Progenitor cell of endocrine pancreas (in vitro differentiated cells): ENCODE results near the gene CLPSL2. TPM values are rescaled to one million over a fixed set of nuclear protein-coding genes. Genes with fewer than 3 reads are reported as not detected.

Experiments
- DNase-seq: peaks from one replicate; pipeline ENCODE4 v3.0.0; 2021; ENCODE audit warnings: low spot score; ENCODE audit not compliant: unreplicated experiment
- H3K27ac Mint-ChIP-seq: 2 replicates; pipeline ENCODE4 v1.8.0; 2021; ENCODE audit warnings: mild to moderate bottlenecking, moderate library complexity, mixed read lengths
- H3K27me3 Mint-ChIP-seq: 2 replicates; pipeline ENCODE4 v1.8.0; 2021; ENCODE audit warnings: mixed read lengths
- H3K36me3 Mint-ChIP-seq: 2 replicates; pipeline ENCODE4 v1.8.0; 2022; ENCODE audit warnings: mixed read lengths; ENCODE audit not compliant: insufficient read depth
- H3K4me1 Mint-ChIP-seq: 2 replicates; pipeline ENCODE4 v1.8.0; 2021; ENCODE audit warnings: low read depth, mixed read lengths
- H3K4me3 Mint-ChIP-seq: 2 replicates; pipeline ENCODE4 v1.8.0; 2021; ENCODE audit warnings: low read depth, mild to moderate bottlenecking, moderate library complexity, mixed read lengths
- H3K9me3 Mint-ChIP-seq: 2 replicates; pipeline ENCODE4 v1.8.0; 2021; ENCODE audit warnings: low read depth, mixed read lengths
- total RNA-seq: library from RNA; stranded (reverse); gene quantifications from 2 replicates; pipeline ENCODE4 v1.2.1, GENCODE V29; 2021
- TF ChIP-seq, protein P1 (sequence below): fragments of 200-600 bp; sonication (generic); IDR thresholded peaks from one replicate; pipeline ENCODE4 v1.5.0; 2021; ENCODE audit warnings: antibody characterized with exemption, mild to moderate bottlenecking; ENCODE audit not compliant: unreplicated experiment

CLPSL2 gene
- total RNA-seq, 1 donor from 2014 or later: not detected

DNA sequence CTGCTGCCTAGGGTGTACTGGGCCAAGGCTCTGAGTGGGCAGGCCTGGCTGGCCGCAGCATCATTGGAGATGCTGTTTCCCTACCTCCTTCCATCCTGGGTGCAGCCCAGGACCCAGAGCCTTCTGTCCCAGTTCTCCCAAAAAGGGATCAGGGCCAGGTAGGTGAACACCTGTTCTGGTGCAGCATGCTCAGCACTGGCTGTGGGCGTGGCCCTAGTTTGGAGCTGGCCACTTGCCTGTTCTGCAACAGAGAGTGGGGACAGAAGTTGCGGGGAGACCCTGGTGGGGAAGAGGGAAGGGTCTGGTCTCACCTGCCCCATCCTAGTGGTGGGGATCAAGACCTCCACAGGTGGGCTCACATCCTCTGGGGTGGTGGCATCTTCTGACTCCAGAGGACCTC lies 40.9 kb upstream of the CLPSL2 start:
- no peaks in the 10 kb centered on the region for H3K9me3 Mint-ChIP-seq
- H3K27ac Mint-ChIP-seq: no peak overlapping the region
- H3K27me3 Mint-ChIP-seq: peaks cover 4% of the 10 kb centered on the region
- no peak for DNase-seq
- TF ChIP-seq, protein P1, sequence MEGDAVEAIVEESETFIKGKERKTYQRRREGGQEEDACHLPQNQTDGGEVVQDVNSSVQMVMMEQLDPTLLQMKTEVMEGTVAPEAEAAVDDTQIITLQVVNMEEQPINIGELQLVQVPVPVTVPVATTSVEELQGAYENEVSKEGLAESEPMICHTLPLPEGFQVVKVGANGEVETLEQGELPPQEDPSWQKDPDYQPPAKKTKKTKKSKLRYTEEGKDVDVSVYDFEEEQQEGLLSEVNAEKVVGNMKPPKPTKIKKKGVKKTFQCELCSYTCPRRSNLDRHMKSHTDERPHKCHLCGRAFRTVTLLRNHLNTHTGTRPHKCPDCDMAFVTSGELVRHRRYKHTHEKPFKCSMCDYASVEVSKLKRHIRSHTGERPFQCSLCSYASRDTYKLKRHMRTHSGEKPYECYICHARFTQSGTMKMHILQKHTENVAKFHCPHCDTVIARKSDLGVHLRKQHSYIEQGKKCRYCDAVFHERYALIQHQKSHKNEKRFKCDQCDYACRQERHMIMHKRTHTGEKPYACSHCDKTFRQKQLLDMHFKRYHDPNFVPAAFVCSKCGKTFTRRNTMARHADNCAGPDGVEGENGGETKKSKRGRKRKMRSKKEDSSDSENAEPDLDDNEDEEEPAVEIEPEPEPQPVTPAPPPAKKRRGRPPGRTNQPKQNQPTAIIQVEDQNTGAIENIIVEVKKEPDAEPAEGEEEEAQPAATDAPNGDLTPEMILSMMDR: no peak
- no peaks in the 10 kb centered on the region for H3K36me3 Mint-ChIP-seq
- peaks cover 12% of the 10 kb centered on the region for H3K4me1 Mint-ChIP-seq
- H3K4me3 Mint-ChIP-seq: no peak overlapping the region

DNA sequence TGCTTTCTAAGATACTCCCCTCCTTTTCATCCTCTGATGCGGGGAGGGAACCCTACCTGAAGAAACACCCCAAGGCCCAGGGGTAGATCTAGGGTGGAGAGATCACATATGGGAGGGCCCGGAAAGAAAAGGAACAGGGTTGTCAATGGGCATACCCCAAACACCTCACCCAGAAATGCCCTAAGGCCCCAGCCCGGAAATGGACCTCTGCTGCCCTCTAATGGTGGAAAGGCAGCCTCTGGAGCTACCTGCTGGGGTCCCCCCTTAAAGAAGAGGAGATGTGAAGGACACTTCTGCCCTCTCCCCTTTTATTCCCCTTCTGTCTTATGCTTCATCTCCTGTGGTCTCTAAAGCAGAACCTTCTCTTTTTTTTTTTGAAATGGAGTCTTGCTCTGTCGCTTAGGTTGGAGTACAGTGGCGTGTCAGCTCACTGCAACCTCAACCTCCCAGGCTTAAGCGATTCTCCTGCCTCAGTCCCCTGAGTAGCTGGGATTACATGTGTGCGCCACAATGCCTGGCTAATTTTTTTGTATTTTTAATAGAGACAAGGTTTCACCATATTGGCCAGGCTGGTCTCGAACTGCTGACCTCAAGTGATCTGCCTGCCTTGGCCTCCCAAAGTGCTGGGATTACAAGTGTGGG lies 40.0 kb upstream of the CLPSL2 start:
- peak; percentile 68 for DNase-seq
- TF ChIP-seq, protein P1: peak; percentile 90
- no peaks in the 10 kb centered on the region for H3K9me3 Mint-ChIP-seq
- no peak overlapping the region for H3K4me3 Mint-ChIP-seq
- no peaks in the 10 kb centered on the region for H3K36me3 Mint-ChIP-seq
- H3K27ac Mint-ChIP-seq: no peak overlapping the region
- H3K27me3 Mint-ChIP-seq: peaks cover 4% of the 10 kb centered on the region
- peaks cover 13% of the 10 kb centered on the region for H3K4me1 Mint-ChIP-seq

DNA sequence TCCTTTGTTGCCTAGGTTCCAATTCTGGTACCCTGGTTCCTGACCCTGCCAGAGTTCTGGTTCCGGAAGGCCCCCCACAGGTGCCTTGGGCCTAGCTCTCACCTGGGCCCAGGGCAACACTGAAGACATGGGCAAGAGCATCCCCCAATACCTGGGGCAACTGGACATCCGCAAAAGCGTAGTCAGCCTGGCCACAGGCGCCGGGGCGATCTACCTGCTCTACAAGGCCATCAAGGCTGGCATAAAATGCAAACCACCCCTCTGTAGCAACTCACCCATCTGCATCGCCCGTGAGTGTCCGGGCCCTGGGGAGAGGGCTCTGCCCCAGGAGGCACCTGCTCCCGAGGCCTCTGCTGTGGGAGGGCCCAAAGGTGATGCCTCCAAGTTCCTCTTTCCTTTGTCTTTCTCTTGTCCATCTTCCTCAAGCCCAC lies 39.4 kb upstream of the CLPSL2 start, which contains the start of gene ARMC12:
ARMC12 (plus strand) TSS at position 51 of the 431 bp plus-strand sequence; CDS start at position 128, 77 bp downstream.
- Mint-ChIP-seq H3K27me3 (peaks cover 4% of the 10 kb centered on the region), H3K4me1 (peaks cover 13% of the 10 kb centered on the region), H3K27ac (peak within 1 kb of the TSS; percentile 70), H3K4me3 (no peak within 1 kb of the TSS), H3K9me3 (no peaks in the 10 kb centered on the region), H3K36me3 (no peaks in the 10 kb centered on the region)
- TF ChIP-seq, protein P1: no peak
- no peak for DNase-seq

DNA sequence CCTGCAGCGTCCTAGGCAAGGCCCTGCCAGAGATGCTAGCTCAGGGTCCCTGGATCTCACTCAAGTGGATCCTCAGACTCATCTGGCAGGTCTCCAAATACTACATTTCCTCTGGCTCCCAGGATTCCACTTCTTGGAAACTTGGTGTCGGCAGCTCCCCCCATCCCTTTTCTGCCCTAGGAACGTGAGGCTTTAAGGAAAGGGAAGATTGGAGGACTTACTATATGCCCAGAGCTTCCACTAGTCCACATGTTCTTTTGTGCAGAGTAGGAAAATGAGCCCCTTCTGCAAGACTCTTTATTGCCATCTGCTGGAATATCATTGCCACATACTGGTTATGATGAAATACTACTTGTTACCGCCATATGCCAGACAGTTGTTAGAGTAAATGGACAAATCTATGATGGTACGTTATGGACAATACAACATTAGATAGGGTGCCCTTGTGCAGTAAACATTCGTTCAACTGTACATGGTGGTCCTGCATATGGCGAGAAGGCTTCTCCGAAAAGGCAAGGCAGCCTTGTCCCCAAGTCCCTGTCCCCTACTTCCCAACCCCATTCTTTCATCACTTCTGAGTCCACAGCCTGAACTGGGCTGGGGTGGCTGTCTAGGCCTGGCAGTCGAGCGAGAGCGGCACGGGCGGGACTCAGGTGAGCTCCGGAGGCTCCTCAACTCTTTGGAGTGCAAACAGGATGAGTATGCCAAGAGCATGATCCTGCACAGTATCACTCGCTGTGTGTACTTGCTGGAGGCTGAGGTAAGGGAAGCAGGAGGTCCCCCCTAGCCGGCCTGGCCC lies 38.8 kb upstream of the CLPSL2 start:
- TF ChIP-seq, protein P1: peak; percentile 69
- Mint-ChIP-seq H3K4me3 (no peak overlapping the region), H3K27ac (peak overlapping the region; percentile 70), H3K36me3 (no peaks in the 10 kb centered on the region), H3K27me3 (peaks cover 4% of the 10 kb centered on the region), H3K4me1 (peaks cover 11% of the 10 kb centered on the region), H3K9me3 (no peaks in the 10 kb centered on the region)
- DNase-seq: no peak

DNA sequence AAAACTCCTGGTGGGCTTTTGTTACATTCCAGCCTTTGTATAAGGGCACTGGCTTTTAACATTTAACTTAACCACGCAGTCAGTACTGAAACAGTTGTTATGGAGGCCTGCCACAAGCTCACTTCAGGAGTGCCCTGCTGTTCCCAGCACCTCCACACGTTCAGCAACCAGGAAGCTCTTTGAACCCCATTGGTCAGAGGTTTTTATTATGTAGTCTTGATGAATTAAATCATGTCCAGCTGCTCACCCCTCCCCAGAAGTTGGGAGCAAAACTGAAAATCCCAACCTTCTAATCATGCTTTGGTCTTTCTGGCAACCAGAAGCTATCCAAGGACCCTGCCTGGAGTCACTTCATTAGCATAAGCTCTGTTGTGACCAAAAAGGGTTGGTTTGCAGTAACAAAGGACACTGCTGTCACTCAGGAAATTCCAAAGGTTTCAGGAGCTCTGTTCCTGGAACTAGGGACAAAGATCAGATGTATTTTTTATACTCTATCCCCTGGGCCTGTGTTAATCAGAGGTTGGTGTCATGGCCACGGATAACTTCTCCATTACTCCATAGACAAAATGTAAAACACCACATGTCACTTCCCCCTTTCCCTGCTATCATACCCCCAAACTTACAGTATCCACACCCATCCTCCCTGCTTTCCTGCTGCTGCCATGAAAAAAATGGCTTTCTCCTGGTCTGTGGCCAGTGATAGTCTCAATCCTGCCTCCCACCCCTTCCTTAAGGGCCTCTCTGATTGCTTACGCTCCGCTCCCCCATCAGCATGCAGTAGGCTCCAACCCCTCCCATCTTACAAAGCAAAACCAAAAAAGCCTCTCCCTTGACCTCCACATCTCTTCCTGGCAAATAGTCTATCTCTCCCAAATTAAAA lies 36.5 kb upstream of the CLPSL2 start:
- H3K27ac Mint-ChIP-seq: no peak overlapping the region
- TF ChIP-seq, protein P1: no peak

More for the DNA sequence above, 36.5 kb upstream of the CLPSL2 start:
- no peaks in the 10 kb centered on the region for H3K36me3 Mint-ChIP-seq
- H3K4me1 Mint-ChIP-seq: peaks cover 14% of the 10 kb centered on the region
- H3K4me3 Mint-ChIP-seq: no peak overlapping the region
- H3K9me3 Mint-ChIP-seq: no peaks in the 10 kb centered on the region
- DNase-seq: no peak
- no peaks in the 10 kb centered on the region for H3K27me3 Mint-ChIP-seq
